ENCODE measurements around the gene RAPGEF4. TPM values are rescaled to one million over a fixed set of nuclear protein-coding genes. Genes with fewer than 3 reads are reported as not detected.

Gene RAPGEF4
- total RNA-seq, 1 experiment from 2014 or later = 0.59 TPM

GRCh38 chr2:173094731-173095130 lies 359.1 kb downstream of the RAPGEF4 start:
- no peak overlapping the region for H3K9ac ChIP-seq (ENCODE audit: low read length)
- H3K4me2 ChIP-seq (ENCODE audit: low read length) = no peak overlapping the region
- no peak overlapping the region for H3K27ac ChIP-seq (ENCODE audit: low read depth, low read length)
- CTCF ChIA-PET = no interaction called here
- H3K9me3 ChIP-seq (ENCODE audit: control insufficient read depth in 1 of 2, insufficient read depth in 1 of 2, low read depth in 1 of 2, low read length in 2 of 2) = no peaks in the 10 kb centered on the region
- H3K9me2 ChIP-seq (ENCODE audit: insufficient read depth) = no peaks in the 10 kb centered on the region
- no peak for ATAC-seq
- intact Hi-C loops (cut with micrococcal nuclease) = no loop called here
- no peaks in the 10 kb centered on the region for H4K20me1 ChIP-seq (ENCODE audit: insufficient read depth)
- H3K4me3 ChIP-seq (replicated peaks in 1 of 2; ENCODE audit: low read depth in 1 of 2, low read length in 2 of 2) = no peak overlapping the region
- no peaks in the 10 kb centered on the region for H3K27me3 ChIP-seq (ENCODE audit: insufficient read depth, low read length)
- H3K79me2 ChIP-seq (ENCODE audit: insufficient read depth, low read length) = peaks cover 27% of the 10 kb centered on the region; the same call in 1 of the 2 replicates
- H3K36me3 ChIP-seq (ENCODE audit: control insufficient read depth in 1 of 2, insufficient read depth in 2 of 2, low read length in 2 of 2) = peaks cover 0 to 4% of the 10 kb centered on the region in 2 experiments; a peak in 1 of 4 replicates
- DNase-seq (ENCODE audit: low read depth, low spot score) = no peak
- RAD21 ChIA-PET (ENCODE audit: low non-redundant PET in 1 of 2, low total read pairs in 2 of 2, uncharacterized antibody in 2 of 2, unreplicated experiment in 2 of 2) = no interaction called here
- H2AFZ ChIP-seq (ENCODE audit: low read depth, low read length, poor library complexity, severe bottlenecking) = no peak overlapping the region
- no peaks in the 10 kb centered on the region for H3K4me1 ChIP-seq (ENCODE audit: control insufficient read depth in 1 of 2, insufficient read depth in 2 of 2, low read length in 2 of 2)
- no peak for TF ChIP-seq ZBTB33 (IDR thresholded peaks at IDR 0.05; ENCODE audit: extremely low read depth, insufficient replicate concordance, low read length)
- no peak for TF ChIP-seq ATF3 (IDR thresholded peaks at IDR 0.05)
- no peak for TF ChIP-seq ZFX (IDR thresholded peaks at IDR 0.05)
- no peak for TF ChIP-seq JUND (IDR thresholded peaks at IDR 0.05)
- no peak for TF ChIP-seq SP1 (IDR thresholded peaks at IDR 0.05; ENCODE audit: low read depth)
- TF ChIP-seq EGR1 (IDR thresholded peaks at IDR 0.05; ENCODE audit: low read depth) = no peak
- no peak for TF ChIP-seq POLR2AphosphoS5 (IDR thresholded peaks at IDR 0.05; ENCODE audit: low read depth, low read length)
- TF ChIP-seq EZH2phosphoT487 (IDR thresholded peaks at IDR 0.05; ENCODE audit: borderline replicate concordance) = no peak
- no peak for TF ChIP-seq SRF (IDR thresholded peaks at IDR 0.05; ENCODE audit: low read depth)
- no peak for TF ChIP-seq SIN3A (IDR thresholded peaks at IDR 0.05; ENCODE audit: low read depth)
- no peak for TF ChIP-seq FOSL1 (IDR thresholded peaks at IDR 0.05; ENCODE audit: low read depth)
- no peak for TF ChIP-seq ELF1 (IDR thresholded peaks at IDR 0.05; ENCODE audit: borderline replicate concordance, low read depth)
- TF ChIP-seq CBX3 (IDR thresholded peaks at IDR 0.05; ENCODE audit: low read depth) = no peak
- no peak for TF ChIP-seq CEBPB (IDR thresholded peaks at IDR 0.05; ENCODE audit: low read depth)
- TF ChIP-seq TCF7L2 (IDR thresholded peaks at IDR 0.05; ENCODE audit: borderline replicate concordance, extremely low read depth, insufficient read depth, insufficient read length) = no peak
- no peak for TF ChIP-seq EZH2 (IDR thresholded peaks at IDR 0.05)
- POLR2A ChIA-PET = no interaction called here
- no TSS peak for BruUV-seq (replicated peaks)
